Kidney glomerular epithelial cell (primary cell): Measurements from ENCODE around the gene CCND2.
A peak's percentile ranks its signal among the peaks of the same experiment; 100 is the strongest.
"Not testable (repeated sequence)": the region's sequence is repeated elsewhere in the genome, so short reads cannot be mapped to it uniquely, and the experiment has no call there.

Experiments
- DNase-seq: peaks from one replicate; lab custom pipeline; 2025; lab: John Stamatoyannopoulos, UW

Gene CCND2

GRCh38 chr12:4273652-4274395 lies at the start of gene CCND2:
TSS of gene CCND2 (plus strand) at chr12:4273762. CDS start at chr12:4274041, 279 bp downstream.
- peak; percentile 49 for DNase-seq

- DNase-seq = no peak
Measured at GRCh38 chr12:4224206-4224889, 49.2 kb upstream of the CCND2 start.

DNA sequence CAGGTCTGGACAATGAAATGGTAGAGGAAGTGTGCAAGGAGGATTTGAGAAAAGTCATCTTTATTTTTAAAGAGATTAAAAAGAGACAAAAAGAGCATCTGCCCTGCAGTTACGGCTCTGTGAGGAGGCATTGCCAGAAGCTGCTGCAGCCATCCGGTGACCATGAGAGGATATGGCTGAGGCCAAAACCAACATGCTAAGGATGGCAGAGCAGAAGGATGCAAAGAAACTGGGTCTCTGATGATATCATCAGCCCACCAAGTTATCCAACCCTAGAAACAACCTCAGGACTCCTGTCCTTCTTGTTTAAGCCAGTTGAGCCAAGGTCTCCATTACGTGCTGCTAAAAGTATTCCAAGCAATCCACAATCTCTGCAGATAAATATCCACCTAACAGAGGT lies 48.0 kb upstream of the CCND2 start:
- DNase-seq = no peak

DNA sequence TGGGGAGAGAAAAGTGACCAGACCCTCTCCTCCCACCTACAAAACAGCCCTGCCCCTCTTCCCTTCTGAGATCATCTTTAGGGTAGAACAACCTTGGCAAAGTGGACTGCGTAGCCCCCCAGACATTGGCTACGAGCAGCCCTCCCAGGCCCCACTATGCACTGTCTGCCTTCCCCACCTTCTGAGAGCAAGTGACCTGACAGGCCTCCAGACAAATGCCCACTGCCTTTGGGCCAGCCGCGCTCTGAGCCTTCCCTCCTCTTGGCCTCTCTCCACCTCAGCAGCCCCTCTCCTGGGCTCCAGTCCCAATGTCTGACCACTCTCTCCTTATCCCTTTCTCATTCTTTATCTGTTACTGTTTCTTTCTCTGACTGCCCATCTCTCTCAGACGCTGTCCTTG lies 46.5 kb upstream of the CCND2 start:
- no peak for DNase-seq

GRCh38 chr12:4228122-4228580 lies 45.4 kb upstream of the CCND2 start:
- DNase-seq = no peak

GRCh38 chr12:4230526-4230925 lies 43.0 kb upstream of the CCND2 start:
- DNase-seq = no peak

GRCh38 chr12:4238577-4238976 lies 35.0 kb upstream of the CCND2 start:
- DNase-seq = no peak

- no peak for DNase-seq
Measured at GRCh38 chr12:4239746-4240145, 33.8 kb upstream of the CCND2 start.

- DNase-seq = no peak
Measured at GRCh38 chr12:4240161-4240783, 33.3 kb upstream of the CCND2 start.

DNA sequence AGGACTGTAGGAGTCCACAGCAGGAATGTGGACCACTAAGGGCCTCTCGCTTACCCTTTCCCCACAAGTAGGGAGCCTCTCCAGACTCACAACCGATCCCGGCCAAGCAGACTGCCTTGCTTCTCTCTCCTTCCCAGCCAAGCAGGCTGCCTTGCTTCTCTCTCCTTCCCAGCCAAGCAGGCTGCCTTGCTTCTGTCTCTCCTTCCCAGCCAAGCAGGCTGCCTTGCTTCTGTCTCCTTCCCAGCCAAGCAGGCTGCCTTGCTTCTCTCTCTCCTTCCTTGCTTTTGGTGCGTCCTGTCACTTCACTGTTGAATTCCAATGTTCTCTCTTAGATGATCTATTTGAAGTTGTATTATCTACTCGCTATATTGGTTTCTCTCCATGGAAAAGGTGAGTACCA lies 32.6 kb upstream of the CCND2 start:
- no peak for DNase-seq

- no peak for DNase-seq
Measured at GRCh38 chr12:4241592-4241991, 32.0 kb upstream of the CCND2 start.

- no peak for DNase-seq
Measured at GRCh38 chr12:4242595-4242994, 31.0 kb upstream of the CCND2 start.

- DNase-seq = no peak
Measured at GRCh38 chr12:4243091-4243490, 30.5 kb upstream of the CCND2 start.

- not testable (repeated sequence) for DNase-seq
Measured at GRCh38 chr12:4243491-4244100, 30.0 kb upstream of the CCND2 start.

- no peak for DNase-seq
Measured at GRCh38 chr12:4244868-4245267, 28.7 kb upstream of the CCND2 start.

DNA sequence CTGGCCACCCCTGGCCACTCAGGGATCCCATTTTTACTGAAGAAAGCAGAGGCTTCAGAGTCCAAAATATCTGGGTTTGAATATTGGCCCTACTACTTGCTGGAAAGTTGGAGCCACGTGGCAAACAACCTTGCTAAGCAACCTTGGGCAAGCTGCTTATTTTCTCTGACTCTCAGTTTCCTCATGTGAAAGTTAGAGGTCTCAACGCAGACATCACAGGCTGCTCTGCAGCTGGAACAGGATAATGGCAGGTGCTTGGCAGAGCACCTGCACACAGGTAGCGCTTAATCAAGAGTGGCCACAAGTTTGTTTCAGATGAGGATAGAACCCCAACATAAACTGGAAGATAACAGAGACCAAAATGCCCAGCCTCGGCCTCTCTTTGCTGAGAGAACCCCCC lies 28.1 kb upstream of the CCND2 start:
- DNase-seq = no peak

DNA sequence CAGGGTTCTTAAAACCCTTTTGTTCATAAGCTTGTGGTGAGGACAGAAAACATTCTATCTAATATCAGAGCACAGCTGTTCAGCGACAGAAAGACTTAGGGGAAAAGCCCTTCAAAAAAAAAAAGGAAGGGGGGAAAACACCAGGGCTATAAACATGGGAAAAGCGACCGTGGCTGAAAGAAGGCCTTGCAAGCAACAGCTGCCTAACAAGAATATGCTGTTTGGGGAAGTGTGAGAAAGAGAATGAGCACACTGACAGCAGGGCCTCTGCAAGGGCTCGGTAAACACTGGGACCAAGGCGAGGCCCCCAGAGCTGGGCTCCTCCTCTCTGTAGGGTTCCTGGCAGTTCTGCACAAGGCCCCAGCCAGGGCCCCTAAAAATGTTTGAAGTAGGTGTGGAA lies 27.4 kb upstream of the CCND2 start:
- DNase-seq = no peak

DNA sequence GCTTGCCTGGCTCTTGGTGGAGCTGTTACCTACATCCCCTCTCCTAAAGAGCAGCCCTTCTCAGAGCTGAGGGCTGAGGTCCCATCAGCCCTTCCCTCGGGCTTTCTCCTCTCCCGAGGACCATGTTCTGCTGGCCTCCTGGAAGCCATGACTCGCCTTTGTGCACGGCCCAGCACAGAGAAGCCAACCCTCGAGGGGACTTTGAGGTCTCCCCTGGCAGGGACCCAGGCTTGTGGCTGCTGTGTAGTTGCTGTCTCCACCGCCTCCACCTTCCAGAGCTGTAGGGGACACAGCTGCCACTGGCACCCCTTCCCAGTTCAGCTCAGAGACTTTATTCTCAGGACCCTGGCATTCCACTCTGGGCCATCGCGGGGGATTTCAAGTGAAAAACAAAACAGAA lies 22.9 kb upstream of the CCND2 start:
- no peak for DNase-seq

- no peak for DNase-seq
Measured at GRCh38 chr12:4251216-4251891, 22.2 kb upstream of the CCND2 start.

GRCh38 chr12:4251967-4252366 lies 21.6 kb upstream of the CCND2 start:
- no peak for DNase-seq

GRCh38 chr12:4252601-4253000 lies 21.0 kb upstream of the CCND2 start:
- no peak for DNase-seq
